Hematopoietic multipotent progenitor cell treated with erythropoietin and hydrocortisone succinate and interleukin-3 and kit ligand, for 4 days (in vitro differentiated cells): ENCODE data around the gene DOCK2.
"Not testable (repeated sequence)": the region's sequence is repeated elsewhere in the genome, so short reads cannot be mapped to it uniquely, and the experiment has no call there.

ENCODE experiments used
- DNase-seq: peaks from one replicate; pipeline ENCODE4 v3.0.0-alpha.2; 2015

The DOCK2 gene

DNA sequence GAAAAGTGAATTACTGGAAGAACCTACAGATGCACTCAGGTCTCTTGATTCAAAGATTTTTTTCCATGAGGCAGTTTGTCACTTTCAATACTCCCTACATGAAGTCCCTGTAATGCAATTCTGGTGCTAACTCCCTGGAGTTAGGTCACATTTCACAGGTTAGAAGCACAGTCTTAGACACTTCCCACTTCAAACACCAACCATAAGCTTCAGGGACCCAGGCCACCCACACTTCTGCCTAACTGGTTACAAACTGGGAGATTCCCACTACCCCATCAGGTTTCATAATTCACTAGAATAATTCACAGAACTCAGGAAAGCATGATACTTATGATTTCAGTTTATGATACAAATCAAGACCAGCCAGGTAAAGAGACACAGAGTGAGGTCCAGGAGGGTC is 439.7 kb downstream of the DOCK2 start:
- no peak for DNase-seq

DNA sequence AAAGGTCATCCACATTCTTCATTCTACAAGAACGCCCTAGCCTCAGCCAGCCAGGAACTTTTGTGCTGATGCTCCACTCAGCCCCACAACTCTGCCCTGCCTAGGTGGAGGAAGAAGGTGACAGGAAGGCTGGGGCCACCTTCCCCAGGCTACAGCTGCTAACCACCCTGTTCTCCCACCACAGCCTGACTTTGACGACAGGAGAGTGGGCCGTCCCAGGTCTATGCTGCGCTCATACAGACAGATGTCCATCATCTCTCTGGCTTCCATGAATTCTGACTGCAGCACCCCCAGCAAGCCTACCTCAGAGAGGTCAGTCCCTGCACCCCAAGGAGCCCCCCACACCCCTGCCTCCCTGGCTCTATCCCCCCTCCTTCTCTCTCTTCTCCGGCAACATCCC is 440.5 kb downstream of the DOCK2 start:
- DNase-seq, result no peak

DNA sequence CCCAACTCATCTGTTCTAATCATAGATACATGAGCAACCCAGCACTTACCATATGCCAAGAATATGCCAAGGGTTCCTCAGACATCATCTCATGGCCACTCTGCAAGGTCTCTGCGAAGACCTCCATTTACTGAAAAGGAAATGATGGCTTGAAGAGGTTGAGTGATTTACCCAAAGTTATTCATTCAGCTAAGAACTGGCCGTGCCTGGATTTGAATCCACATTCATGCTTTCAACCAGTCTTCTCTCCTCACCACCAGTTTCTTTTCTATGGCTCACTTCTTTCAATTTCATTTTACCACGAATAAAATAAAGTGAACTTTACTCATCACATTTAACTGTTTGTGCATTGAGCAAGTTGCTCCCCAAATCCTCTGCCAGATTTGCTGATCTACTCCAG is 441.4 kb downstream of the DOCK2 start:
- DNase-seq, result no peak

DNA sequence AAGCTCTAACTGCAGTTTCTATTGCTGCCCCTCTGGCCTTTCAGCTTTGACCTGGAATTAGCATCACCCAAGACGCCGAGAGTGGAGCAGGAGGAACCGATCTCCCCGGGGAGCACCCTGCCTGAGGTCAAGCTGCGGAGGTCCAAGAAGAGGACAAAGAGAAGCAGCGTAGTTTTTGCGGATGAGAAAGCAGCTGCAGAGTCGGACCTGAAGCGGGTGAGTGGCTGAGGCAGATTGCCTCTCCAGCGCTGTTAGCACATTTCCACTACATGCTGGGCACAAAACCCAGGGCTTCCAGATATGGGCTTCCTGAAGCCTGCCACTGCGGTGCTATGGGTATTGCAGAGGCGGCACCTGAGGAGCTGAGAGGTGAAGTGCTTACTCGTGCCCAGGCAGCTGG is 441.9 kb downstream of the DOCK2 start:
- DNase-seq, result no peak

DNA sequence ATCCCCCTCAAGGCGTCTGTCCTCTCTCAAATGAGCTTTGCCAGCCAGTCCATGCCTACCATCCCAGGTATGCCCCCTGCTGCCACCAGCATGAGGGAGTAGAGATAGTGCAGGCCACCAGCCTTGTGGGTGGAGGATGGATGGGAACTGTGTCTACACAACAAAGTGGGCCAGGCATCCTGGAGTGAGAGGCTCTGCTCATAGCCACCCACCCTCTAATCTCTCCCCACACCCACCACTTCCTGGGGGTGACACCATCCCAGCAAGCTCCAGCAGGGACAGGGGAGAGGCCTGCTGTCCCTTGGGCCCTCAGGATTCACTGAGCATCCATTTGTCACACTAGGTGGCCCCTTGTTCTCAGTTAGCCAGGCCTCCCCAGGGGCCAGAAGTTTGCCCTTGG is 443.1 kb downstream of the DOCK2 start:
- DNase-seq, result no peak

DNA sequence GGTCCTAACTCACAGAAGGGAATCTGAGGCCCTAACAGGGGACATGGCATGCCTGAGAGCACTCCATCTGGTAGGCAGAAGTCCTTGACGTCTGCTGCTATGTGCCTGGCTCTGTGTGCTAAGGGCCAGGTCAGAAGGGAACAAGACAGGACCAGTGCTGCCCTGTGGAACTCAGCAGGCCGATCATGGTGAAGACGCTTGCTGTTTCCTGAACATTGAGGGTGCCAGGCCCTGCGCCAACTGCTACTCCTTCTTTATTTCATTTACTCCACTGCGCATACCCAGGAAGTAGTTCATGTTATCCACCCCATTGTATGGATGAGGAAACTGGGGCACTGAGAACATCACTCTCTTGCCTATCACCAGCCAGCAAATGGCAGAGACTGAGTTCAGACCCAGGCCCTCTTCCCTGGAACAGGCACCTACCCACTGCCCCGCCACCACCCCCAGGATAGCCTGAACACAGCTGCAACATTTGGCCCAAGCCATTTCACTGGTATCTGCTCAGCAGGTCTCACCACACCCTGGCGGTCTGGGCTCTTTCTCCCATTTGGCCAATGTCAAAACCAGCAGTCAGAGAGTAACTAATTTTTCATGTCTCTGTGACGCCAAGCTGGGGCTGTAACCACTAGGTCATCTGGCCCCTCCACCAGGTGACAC is 443.8 kb downstream of the DOCK2 start:
- DNase-seq, result no peak

DNA sequence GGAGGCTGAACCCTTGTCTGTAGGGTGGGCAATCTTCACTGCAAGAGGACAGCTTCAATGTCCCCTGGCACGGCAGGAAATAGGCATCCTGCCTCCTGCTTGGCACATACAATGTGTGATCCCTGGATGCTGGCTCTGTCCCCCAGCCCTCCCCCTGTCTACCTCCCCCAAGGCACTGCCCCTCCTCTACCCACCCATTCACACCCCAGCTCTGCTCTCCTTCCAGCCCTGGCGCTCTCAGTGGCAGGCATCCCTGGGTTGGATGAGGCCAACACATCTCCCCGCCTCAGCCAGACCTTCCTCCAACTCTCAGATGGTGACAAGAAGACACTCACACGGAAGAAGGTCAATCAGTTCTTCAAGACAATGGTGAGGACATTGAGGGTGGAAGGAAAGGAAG is 444.5 kb downstream of the DOCK2 start:
- no peak for DNase-seq

DNA sequence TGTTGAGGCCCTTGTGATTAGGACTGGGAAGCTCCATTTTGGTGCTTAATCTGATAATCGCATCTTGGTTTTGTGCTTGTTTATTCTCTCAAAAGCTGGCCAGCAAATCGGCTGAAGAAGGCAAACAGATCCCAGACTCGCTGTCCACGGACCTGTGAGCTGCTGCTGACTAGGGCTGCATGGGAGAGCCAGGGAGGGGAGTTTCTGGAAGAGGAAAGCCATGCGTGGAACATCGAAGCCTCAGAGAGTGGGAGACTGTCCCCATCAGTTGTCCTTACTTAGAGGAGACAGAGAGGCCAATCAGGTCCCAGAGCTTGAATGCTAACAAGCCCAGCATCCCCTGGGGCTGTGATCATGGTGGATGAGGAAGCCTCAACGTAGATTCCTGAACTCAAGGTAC is 445.6 kb downstream of the DOCK2 start:
- no peak for DNase-seq

DNA sequence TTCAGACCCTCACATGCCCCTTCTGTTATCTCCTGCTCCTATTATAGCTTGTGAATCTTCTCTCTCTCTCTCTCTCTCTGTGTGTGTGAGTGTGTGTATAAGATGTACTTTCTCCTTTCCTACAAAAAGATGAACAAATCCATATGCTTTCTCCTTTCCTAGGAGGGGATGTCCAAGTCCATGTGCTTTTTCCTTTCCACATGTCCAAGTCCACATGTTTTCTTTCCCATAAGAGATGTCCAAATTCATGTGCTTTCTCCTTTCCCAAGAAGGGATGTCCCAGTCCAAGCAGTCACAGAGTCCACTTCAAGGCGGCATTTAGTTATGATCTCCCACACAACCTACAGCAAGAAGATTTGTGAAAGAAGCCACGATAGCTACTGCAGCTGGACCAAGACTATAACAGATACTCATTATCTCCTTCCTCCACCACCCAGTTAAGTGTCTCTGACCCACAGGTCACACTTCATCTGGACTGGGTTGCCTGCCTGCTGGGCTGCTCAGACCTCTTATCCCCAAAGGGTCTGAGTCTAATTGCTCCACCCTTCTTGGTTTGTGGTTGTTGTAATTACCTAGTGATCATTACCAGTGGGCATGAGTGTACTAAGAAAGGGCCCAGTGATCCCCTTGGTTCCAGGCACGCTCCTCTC is 450.2 kb downstream of the DOCK2 start:
- peak; percentile 13 for DNase-seq

DNA sequence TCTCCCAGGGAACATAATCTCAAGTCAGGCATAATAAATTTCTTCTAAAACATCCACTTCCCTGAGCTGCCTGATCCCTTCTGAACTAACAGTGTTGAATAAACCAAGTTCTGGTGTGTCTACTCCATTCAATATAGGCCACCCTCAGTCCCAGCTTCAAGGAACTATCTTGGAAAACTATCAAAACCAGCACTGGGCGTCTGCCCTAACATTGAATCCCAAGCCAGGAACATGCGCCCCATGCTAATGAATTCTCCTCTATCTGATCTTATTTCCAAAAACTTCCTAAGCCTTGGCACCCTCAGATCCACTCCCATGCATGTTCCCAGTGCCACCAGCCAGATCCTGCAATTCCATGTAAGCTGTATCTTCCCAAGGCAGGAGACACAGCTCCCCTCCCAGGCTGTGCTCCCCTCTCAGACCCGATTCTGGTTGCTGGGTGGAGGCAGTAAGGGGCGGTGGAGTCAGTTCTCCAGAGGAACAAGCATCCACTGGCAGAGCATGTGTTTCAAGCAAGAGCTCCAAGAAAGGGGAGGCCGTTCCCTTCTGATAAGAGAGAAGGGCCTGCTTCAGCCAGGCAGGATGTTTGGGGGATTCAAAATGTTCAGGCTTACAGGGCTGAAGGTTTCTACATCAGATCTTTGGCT is 455.5 kb downstream of the DOCK2 start:
- DNase-seq, result peak; percentile 37

DNA sequence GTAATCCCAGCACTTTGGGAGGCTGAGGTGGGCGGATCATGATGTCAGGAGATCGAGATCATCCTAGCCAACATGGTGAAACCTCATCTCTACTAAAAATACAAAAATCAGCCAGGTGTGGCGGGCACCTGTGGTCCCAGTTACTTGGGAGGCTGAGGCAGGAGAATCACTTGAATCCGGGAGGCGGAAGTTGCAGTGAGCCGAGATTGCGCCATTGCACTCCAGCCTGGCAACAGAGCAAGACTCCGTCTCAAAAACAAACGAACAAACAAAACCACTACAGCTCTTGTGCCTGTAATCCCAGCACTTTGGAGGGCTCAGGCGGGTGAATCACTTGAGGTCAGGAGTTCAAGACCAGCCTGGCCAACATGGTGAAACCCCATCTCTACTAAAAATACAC is 457.3 kb downstream of the DOCK2 start:
- not testable (repeated sequence) for DNase-seq

DNA sequence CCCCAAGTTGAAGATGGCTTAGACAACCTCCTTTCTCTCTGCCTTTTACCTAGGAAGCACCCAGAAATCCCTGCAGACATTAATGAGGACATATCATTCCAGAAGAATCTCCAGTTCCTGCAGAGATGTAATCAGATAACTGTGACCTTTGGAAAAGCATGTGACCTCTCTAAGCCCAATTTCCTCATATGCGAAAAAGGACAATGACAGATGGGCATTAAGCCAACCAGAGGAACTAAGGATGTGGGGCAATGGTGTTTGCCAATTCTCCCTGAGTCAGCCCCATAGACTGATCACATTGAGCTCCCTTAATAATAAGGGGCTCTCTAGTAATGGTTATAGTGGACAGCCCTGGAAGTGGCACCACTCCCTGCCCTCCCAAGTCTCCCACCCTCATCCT is 458.6 kb downstream of the DOCK2 start:
- DNase-seq, result peak; percentile 24

DNA sequence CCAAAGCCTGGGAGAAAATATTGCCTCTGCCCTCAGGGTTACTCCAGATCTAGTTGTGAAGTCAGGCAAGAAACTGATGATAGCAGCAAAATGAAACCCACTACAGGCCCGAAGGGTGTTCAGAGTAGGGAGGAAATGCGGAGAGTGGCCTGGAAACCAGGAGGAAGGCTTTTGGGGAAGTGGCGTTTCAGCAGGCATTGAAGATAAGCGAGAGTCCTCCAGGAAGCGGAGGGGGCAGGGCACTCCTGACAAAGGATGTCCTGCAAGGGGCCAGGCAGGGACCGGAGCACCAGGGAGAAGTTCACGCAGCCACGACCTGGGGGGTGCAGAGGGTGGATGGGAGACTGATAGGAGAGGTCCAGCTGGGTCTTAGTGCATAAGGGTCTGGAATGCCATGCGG is 460.9 kb downstream of the DOCK2 start:
- peak; percentile 75 for DNase-seq

DNA sequence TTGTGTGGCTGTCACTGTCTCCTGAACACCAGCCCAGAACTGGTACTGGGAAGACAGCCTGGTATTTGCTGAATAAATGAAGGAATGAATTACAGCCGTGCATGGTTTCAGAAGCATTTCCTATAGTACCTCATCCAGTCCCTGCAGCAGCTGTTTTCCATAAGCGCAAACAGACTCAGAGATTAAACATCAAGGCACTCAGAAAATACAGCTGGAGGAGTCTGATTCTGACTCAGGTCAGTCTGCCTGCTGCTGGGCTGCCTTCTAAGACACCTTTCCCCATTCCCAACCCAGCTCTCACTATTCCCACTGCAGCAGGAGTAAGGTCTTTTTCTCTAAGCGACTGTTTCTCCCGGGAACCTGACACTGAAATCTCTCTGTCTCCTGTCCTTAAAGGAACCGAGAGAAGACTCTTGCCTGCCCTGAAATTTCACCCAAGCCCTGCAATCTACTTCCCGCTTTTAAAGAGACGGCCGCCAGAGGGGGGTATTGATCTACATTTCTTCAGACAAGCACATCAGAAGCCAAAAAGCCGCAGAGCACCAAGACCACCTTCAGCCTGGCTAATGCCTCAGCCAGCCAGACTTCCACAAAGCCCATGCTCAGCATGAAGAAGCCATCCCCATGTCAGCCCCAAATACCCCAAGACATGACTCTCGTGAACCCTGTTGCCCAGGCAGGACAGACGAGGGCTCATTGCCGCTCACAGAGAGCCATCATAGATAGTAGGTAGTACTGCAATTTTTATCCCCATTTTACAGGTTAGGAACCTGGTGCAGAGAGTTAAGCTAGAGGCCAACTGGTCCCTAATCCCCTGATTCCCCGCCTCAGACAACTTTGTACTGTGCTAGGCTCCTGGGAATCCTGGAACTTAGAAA is 463.2 kb downstream of the DOCK2 start:
- peak; percentile 93 for DNase-seq

DNA sequence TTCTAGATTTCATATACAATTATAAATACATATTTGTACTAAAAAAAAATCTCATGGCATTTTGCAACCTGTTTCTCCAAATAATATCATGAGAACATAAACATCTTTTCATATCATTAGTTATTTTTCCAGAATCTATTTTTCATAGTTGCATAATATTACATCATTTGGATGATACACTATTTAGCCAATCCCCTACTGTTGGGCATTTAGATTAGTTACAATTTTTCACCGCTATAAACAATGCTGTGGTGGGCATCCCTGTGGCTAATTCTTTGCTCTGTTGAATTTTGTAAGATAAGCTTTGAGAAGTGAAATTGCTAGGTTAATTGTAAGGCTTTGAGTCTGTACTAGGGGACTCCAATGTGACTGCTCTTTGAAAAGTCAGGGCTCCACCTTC is 466.4 kb downstream of the DOCK2 start:
- no peak for DNase-seq

DNA sequence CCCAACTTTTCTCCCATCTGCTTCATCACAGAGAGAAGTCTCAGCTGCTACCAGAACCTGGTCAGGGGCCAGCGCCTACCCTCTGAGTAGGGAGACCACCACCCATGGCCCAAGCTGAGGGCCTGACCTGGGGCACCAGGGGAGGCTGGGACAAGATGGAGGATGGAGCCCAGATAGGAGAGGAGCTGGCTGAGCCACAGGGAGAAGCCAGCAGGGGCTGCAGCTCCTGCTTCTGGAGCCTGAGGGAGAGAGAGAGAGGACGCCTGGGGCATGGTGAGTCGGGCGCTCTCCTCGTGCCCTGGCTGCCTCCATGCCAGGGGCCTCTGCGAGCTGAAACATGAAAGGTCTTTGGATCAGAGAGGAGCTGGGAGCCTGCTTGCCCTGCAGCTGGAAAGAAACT is 467.2 kb downstream of the DOCK2 start:
- no peak for DNase-seq

DNA sequence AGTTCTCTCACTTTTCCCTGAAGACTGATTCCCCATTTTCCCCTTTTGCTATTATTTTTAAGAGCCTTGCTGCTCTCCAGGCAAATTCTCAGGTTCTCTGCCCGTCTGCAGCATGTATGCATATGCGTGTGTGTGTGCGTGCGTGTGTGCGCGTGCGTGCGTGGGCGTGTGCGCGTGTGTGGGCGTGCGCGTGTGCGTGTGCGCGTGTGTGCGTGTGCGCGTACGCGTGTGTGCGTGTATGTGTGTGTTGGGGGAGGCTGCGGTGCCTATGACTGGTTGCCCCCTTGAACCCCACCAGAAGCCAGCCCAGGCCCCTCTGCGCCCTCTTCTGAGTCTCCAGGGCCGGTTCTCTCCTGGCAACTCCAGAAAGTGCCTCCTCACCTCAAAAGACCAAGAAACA is 467.6 kb downstream of the DOCK2 start:
- no peak for DNase-seq

DNA sequence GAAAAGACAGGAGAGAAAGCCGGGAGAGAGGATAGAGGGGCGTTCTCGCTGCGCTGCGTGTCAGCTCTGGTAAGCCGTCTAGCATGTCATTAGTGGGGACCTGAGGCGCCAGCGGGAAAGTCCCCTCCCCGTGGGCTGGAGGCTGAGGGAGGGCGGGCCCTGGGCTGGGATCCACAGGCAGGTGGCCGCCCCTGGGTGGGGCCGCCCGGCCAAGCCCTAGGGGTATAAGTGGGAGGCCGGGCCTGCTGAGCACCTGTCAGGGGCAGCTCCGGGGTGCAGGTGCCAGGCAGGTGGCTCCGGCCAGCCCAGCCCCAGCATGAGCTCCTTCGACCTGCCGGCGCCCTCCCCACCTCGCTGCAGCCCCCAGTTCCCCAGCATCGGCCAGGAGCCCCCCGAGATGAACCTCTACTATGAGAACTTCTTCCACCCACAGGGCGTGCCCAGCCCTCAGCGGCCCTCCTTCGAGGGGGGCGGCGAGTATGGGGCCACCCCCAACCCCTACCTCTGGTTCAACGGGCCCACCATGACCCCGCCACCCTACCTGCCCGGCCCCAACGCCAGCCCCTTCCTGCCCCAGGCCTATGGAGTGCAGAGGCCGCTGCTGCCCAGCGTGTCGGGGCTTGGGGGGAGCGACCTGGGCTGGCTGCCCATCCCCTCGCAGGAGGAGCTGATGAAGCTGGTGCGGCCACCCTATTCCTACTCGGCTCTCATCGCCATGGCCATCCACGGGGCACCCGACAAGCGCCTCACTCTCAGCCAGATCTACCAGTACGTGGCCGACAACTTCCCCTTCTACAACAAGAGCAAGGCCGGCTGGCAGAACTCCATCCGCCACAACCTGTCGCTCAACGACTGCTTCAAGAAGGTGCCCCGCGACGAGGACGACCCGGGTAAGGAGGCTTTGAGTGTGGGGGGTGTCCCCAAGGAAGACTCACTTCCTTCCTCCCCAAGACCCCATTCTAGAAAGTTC is 468.9 kb downstream of the DOCK2 start, which contains the start of gene FOXI1:
Gene FOXI1 (plus strand): TSS at position 256 of the 970 bp plus-strand sequence. CDS start 61 bp downstream, at position 317.
- peak; percentile 72 for DNase-seq

DNA sequence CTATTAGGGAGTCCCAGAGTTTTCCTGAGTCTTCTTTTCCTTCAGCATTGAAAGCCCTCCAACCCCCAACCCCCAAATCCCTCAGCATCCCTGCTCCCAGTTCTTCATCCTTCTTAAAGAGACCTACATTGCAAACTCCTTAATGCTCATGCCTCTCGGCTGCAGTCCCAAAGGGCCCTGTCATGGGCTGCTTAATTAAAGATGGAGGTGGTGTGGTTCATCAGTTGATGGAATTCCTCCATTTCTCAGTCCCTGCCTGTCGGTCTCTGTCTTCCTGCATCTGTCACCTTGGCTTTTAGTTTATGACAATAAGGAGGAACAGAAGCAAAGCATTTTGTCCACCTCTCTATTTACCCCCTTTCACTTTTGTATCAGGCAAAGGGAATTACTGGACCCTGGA is 470.6 kb downstream of the DOCK2 start:
- DNase-seq, result no peak

DNA sequence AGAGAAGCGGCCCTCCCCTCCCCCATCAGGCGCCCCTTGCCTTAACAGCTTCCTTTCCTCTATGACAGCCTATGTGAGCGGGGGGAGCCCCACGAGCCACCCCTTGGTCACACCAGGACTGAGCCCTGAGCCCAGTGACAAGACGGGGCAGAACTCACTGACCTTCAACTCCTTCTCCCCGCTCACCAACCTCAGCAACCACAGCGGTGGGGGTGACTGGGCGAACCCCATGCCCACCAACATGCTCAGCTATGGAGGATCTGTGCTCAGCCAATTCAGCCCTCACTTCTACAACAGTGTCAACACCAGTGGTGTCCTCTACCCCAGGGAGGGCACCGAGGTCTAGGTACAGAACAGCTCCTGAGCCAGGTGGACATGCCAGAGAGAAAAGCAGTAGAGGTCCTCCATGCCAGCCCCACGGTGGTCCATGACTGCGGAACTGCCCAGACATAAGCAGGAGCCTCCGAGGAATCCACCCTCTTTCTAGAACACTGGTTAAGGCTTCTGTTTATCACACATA is 471.3 kb downstream of the DOCK2 start:
- no peak for DNase-seq

DNA sequence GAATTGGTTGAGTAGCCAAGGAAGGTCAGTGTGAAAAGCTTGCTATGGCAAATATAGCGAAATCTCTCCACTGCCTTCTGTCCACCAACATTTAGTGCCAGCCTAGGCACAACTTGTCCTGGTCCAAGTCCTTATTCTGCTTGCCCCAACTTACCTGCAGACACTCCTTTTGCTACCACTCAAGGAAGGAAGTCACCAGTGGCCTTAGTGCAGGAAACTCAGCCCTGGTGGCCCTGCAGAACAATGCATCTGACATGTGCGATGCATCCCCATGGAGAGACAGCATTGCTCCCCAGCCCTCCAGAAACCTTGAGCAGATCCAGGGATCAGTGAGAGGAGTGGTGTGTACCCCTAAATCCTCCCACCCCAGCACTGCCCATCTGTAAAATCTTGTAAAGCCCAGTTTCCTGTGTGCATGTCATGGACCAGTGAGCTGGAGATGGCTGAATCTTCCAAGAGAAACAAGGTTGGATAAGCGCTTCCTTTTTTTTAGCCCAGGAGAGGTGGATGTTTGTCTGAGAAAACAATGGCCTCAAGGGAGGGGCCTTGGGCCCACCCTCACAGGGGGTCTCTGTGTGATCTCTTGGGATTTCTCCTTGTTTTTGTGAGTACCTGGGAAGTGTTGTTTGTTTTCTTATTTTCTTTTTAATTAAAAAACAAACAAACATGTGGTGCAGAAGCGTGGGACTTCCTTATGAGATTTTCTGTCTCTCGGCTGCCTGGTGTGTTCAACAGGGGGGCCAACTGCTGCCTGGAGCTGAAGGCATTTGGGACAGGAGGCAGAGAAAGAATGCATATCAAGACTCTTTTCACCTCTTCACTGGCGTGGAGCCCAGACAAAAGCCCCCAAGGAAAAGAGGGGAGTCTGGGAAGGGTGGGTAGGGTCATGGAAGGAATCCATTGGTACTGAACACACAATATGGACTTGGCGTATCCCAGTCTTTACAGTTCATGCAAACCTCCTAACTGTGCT is 472.3 kb downstream of the DOCK2 start:
- DNase-seq, result no peak
